ENCODE measurements around the gene CGNL1.

Gene CGNL1

DNA sequence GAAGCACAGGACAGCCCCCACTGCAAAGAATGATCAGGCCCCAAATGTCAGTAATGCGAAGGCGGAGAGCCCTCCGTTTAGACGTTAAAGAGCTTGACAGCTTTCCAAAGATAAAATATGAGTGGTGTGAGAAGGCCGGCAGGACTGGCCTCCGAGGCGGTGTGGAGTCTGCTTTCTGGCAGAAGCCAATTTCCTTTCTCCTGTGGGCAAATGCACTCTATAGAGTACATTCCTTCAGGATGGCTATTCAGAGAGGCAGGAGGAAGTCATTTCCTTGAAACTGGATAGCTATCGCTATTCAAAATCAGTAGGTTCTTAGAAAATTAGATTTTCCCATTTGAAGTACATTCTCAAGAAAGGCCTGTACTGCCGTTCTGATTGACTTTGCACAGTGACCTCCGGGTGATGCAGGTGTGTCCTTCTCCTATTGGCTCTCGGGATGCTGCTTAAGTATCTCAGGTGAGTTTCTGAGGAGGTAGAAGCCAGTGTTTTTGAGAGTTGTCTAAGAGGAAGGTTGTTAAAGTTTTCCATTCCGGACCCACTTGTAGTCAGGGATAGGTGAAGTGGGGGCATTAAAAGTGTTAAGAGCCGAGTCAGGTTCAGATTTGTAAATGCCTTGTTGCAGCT is 142.6 kb downstream of the CGNL1 start:
- DNase-seq = no peak
- no peaks in the 10 kb centered on the region for H3K36me3 Mint-ChIP-seq
- CTCF ChIA-PET = interaction anchor here (1.9 kb wide), 1 partner anchor 8 kb away, joined by 6 read pairs; no protein-coding TSS in a partner anchor
- no peaks in the 10 kb centered on the region for H3K9me3 Mint-ChIP-seq
- no peak overlapping the region for H3K4me3 Mint-ChIP-seq
- H3K4me1 Mint-ChIP-seq = no peaks in the 10 kb centered on the region
- peaks cover 15% of the 10 kb centered on the region for H3K27me3 Mint-ChIP-seq
- no peak overlapping the region for H3K27ac Mint-ChIP-seq

DNA sequence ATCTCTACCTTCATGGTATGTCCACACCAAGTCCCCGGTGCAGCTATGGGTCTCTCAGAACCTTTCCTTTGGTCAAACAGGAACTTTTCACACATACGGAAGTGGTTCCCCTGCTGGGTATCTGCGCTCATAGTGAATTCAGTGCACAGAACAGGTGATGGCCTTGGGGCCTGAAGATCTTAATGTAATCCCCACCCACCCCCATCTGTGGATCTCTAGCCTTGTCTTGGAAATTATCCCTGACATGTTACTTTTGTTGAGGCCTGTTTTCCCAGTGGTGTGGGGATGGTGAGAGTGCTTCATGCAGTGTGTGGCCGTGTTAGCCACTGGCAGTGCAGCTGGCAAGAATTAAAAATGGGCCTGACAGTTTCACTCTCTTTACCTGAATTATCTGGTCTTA is 143.5 kb downstream of the CGNL1 start:
- CTCF ChIA-PET = interaction anchor here (1.9 kb wide), 1 partner anchor 7 kb away, joined by 6 read pairs; no protein-coding TSS in a partner anchor
- Mint-ChIP-seq H3K4me3 (no peak overlapping the region), H3K27me3 (peaks cover 22% of the 10 kb centered on the region), H3K36me3 (no peaks in the 10 kb centered on the region), H3K4me1 (no peaks in the 10 kb centered on the region), H3K9me3 (no peaks in the 10 kb centered on the region), H3K27ac (no peak overlapping the region)
- DNase-seq = no peak

DNA sequence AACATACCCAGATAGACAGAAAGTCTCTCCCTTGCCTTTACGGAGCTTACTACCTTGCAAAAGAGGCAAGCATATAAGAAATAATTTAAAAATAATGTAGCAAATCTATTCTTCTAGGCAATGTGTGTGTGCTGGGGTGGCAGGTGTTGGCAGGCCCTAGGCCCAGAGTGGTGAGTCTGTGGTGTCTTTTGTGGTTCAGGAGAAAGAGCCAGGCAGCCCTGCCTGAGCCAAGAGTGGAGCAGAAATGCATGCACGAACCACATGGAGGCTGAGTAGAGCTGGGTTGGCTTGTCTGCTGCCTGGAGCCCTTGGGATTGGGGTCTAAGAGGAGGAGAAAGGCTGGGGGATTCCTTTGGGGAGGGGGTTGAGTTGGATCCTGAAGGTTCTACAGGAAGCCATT is 145.2 kb downstream of the CGNL1 start:
- DNase-seq = no peak
- Mint-ChIP-seq H3K4me1 (no peaks in the 10 kb centered on the region), H3K27me3 (peaks cover 23% of the 10 kb centered on the region), H3K36me3 (no peaks in the 10 kb centered on the region), H3K4me3 (no peak overlapping the region), H3K9me3 (no peaks in the 10 kb centered on the region), H3K27ac (no peak overlapping the region)
- CTCF ChIA-PET = interaction anchor here (1.1 to 1.6 kb wide), 2 partner anchors 21 to 181 kb away, joined by 3 to 5 read pairs; no protein-coding TSS in a partner anchor

DNA sequence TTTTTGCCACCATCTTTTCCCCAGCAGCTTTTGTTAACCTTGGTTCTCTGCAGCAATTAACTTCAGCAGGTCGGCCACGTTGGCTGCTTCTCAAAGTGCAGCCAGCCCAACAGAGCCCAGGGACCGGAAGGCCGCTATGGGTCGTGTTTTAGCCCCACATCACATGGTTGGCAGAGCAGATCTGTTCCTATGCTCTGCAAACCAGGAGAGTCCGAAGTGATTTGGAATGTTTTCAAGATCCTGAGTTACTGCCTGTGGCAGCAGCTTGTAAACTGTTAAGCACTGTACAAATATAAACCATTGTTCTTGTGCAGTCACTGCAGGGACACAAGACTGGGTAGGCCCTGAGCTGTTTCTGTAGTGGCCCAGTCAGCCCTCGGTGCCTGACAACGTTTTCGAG is 145.8 kb downstream of the CGNL1 start:
- H3K9me3 Mint-ChIP-seq = no peaks in the 10 kb centered on the region
- H3K27ac Mint-ChIP-seq = no peak overlapping the region
- H3K27me3 Mint-ChIP-seq = peaks cover 25% of the 10 kb centered on the region
- CTCF ChIA-PET = interaction anchor here (1.6 kb wide), 1 partner anchor 181 kb away, joined by 5 read pairs; no protein-coding TSS in a partner anchor
- H3K4me3 Mint-ChIP-seq = no peak overlapping the region
- H3K4me1 Mint-ChIP-seq = no peaks in the 10 kb centered on the region
- no peaks in the 10 kb centered on the region for H3K36me3 Mint-ChIP-seq
- DNase-seq = no peak

DNA sequence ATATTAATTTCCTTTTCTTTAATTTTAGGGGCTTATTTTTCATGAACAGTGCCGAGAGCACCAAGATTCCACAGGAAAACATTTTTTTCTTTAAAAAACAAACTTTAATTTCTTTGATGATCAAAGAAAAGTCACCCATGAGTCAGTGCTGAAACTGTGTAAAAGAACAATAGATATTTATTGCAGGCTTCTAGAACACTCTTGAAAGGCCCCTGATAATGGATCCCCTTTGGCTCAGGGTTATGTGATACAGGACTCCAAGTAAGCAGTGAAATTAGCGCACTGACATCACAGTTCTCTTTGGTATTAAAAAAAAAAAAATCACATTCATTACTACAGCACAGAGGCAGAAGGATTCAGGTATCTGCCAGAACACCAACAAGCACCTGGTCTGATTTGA is 149.3 kb downstream of the CGNL1 start:
- Mint-ChIP-seq H3K4me1 (no peaks in the 10 kb centered on the region), H3K36me3 (no peaks in the 10 kb centered on the region), H3K4me3 (no peak overlapping the region), H3K27ac (no peak overlapping the region), H3K9me3 (no peaks in the 10 kb centered on the region), H3K27me3 (peaks cover 36% of the 10 kb centered on the region)
- DNase-seq = no peak
- CTCF ChIA-PET = interaction anchor here (1.2 to 5.2 kb wide), 2 partner anchors 14 to 183 kb away, joined by 3 to 93 read pairs; no protein-coding TSS in a partner anchor

DNA sequence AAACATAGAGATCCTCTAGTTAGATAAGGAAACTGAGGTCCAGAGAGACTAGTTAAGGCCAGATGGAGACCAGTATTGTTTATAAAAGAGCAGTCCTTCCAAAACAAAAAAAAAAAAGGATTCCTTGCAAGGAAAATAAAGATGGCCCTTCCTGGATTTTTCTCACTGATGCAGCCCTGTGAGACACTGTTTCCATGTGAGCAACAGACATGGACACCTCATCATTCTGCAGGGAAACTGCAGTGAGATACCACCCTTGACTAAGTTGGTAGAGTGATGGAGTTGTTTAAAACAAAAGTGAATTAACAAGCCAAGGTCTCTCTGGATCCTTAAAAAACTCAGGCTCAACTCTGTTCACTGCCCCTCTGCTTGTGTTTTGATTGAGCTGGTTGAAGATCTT is 149.8 kb downstream of the CGNL1 start:
- H3K27ac Mint-ChIP-seq = no peak overlapping the region
- H3K9me3 Mint-ChIP-seq = no peaks in the 10 kb centered on the region

DNA sequence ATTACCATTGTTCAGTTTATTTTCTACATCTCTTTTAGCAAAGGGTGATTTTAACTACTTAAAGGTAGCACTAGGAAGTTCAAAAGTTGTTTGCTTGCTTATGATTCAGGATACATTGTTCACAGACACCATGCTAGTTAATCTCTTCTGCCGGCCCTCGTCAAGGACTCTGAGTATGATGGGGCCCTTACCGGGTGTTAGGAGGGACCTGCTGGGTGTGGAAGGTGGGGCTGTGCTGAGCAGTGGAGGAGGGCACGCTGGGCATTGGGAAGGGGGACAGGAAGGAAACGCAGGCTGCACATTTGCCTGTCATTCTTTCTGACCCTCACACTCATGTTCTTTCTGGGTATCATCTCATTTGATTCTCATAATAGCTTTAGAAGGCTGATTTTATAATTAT is 150.3 kb downstream of the CGNL1 start:
- CTCF ChIA-PET = interaction anchor here (0.8 to 5.2 kb wide), 8 partner anchors 8 to 1036 kb away, joined by 3 to 93 read pairs (median 6); no protein-coding TSS in a partner anchor
- Mint-ChIP-seq H3K27ac (no peak overlapping the region), H3K27me3 (peaks cover 38% of the 10 kb centered on the region), H3K4me3 (no peak overlapping the region), H3K9me3 (no peaks in the 10 kb centered on the region), H3K36me3 (no peaks in the 10 kb centered on the region), H3K4me1 (no peaks in the 10 kb centered on the region)
- no peak for DNase-seq

More for the DNA sequence above, 149.8 kb downstream of the CGNL1 start:
- Mint-ChIP-seq H3K36me3 (no peaks in the 10 kb centered on the region), H3K4me3 (no peak overlapping the region), H3K4me1 (no peaks in the 10 kb centered on the region), H3K27me3 (peaks cover 36% of the 10 kb centered on the region)
- CTCF ChIA-PET = interaction anchor here (1.3 to 5.2 kb wide), 2 partner anchors 17 to 184 kb away, joined by 3 to 93 read pairs; no protein-coding TSS in a partner anchor
- no peak for DNase-seq

DNA sequence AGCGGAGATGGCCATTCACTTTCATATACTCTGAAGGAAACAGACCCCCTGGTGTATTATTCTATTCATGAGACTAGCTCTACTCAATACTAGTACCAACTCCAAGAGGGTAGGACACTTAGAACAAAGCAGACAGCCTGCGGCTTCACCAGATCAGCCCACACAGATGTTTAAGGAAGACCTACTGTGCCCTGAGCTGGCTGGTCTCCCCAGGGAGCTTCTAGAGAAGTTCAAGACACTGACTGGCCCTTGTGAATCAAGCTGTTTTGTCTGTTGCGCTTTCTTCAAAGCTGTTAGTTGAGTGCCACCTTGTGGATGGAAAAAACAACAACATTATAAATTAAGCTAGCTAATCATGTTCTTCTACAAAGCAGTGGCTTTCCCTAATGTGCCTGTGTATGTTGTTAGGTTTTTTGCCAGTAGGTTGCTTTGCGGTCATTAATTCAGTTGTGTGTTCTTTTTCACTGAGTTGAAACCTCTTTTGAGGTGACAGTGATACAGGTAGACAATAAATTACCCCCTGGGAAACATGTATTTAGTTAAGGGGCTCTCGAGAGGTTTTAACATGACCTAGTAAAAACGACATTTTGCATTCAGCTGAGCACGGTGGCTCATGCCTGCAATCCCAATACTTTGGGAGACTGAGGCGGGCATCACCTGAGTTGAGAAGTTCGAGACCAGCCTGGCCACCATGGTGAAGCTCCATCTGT is 151.2 kb downstream of the CGNL1 start:
- Mint-ChIP-seq H3K27me3 (peaks cover 35% of the 10 kb centered on the region), H3K9me3 (no peaks in the 10 kb centered on the region), H3K27ac (no peak overlapping the region)

DNA sequence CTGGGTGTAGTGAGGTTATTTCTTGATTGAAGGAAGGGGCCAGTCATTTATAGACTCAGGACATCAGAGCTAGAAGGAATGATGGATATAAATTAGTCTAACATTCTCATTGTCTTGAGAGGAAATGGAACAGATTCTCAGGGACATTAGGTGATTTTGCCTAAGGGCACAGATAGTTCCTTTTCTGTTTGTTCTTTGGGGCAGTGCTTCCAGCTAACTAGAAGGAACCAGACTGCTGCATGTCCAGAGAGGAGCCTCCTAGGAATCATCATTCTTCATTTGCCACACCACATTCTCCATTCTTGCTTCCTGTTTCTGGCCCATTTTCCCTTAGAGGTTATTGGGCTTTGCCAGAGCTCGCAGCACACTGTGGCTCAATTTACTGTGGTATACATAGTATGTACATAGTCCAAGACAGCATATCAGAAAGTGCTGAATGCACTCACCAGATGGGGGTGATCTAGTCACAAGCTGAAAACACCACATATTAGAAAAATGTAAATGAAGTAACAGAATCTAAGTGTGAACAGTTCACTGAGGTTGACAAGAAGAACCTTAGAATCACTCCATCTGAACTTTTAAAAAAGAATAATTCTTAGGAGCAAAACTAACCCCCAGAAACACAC is 152.7 kb downstream of the CGNL1 start:
- DNase-seq = no peak
- no peaks in the 10 kb centered on the region for H3K36me3 Mint-ChIP-seq
- no peak overlapping the region for H3K4me3 Mint-ChIP-seq
- CTCF ChIA-PET = interaction anchor here (0.7 to 5.2 kb wide), 10 partner anchors 10 to 1038 kb away, joined by 3 to 93 read pairs (median 4); no protein-coding TSS in a partner anchor
- H3K27me3 Mint-ChIP-seq = peaks cover 36% of the 10 kb centered on the region
- no peak overlapping the region for H3K27ac Mint-ChIP-seq
- no peaks in the 10 kb centered on the region for H3K9me3 Mint-ChIP-seq
- H3K4me1 Mint-ChIP-seq = no peaks in the 10 kb centered on the region

More for the DNA sequence above, 151.2 kb downstream of the CGNL1 start:
- H3K4me1 Mint-ChIP-seq = no peaks in the 10 kb centered on the region
- peak; percentile 24 for DNase-seq
- CTCF ChIA-PET = interaction anchor here (0.6 to 5.2 kb wide), 22 partner anchors 9 to 1037 kb away, joined by 3 to 93 read pairs (median 4); no protein-coding TSS in a partner anchor
- H3K4me3 Mint-ChIP-seq = no peak overlapping the region
- no peaks in the 10 kb centered on the region for H3K36me3 Mint-ChIP-seq

DNA sequence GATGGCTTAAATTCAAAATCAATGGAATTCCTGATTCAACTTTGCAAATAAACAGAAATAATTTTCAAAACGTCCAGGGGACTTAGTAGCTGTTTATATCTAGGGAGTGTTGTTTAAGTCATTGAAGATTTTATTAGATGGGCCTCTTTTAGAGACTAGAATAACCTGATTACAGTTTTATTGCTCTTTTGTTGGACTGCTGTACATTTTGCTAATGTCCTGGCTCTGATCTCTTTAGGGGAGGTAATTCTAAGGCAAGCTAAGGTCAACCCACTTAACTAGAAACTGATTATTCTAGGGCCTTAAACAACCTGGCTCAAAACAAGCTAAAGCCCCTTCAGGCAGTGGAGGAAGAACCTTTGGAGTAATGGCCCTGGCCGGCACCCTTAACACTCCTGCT is 153.4 kb downstream of the CGNL1 start:
- Mint-ChIP-seq H3K27ac (no peak overlapping the region), H3K9me3 (no peaks in the 10 kb centered on the region), H3K36me3 (no peaks in the 10 kb centered on the region), H3K27me3 (peaks cover 29% of the 10 kb centered on the region), H3K4me3 (no peak overlapping the region), H3K4me1 (no peaks in the 10 kb centered on the region)
- DNase-seq = no peak
- CTCF ChIA-PET = interaction anchor here (1.5 to 5.2 kb wide), 4 partner anchors 12 to 192 kb away, joined by 3 to 93 read pairs (median 8); no protein-coding TSS in a partner anchor

DNA sequence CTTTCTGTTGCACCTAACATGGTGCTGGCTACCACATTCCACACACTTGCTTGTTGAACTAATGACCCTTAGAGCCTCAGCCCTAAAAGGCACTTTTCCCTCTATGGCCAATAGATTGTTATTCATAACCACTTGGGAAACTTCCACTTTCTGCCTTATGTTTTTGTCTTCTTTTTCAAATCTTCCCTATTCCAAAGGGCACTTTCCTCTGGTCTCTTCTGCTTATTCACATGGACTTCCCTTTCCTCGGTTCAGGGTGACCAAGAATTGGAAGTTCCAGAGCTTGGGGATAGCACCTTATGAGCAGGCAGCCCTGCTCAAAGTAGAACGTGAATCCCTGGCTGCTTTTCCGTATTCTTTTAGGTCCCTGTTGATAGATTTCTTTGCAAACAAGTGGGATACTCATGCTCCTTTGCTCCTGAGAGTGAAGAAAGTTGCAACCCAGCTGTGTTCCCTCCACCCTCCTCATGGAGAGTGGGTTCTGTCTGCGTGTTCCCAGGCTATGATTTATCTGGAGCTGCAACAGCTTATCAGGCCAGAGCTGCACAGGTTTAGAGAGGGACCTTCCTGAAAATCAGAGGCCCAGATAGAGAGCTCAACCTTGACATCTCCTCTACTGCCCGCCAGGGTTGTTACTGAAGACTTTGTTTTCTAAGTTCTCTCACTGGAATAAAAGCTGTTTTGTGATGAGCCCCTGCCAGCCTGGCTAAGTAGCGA is 156.6 kb downstream of the CGNL1 start:
- CTCF ChIA-PET = interaction anchor here (0.8 kb wide), 1 partner anchor 191 kb away, joined by 3 read pairs; no protein-coding TSS in a partner anchor
- DNase-seq = no peak
- Mint-ChIP-seq H3K27me3 (peaks cover 19% of the 10 kb centered on the region), H3K4me3 (no peak overlapping the region), H3K9me3 (no peaks in the 10 kb centered on the region), H3K36me3 (no peaks in the 10 kb centered on the region), H3K27ac (no peak overlapping the region), H3K4me1 (no peaks in the 10 kb centered on the region)

DNA sequence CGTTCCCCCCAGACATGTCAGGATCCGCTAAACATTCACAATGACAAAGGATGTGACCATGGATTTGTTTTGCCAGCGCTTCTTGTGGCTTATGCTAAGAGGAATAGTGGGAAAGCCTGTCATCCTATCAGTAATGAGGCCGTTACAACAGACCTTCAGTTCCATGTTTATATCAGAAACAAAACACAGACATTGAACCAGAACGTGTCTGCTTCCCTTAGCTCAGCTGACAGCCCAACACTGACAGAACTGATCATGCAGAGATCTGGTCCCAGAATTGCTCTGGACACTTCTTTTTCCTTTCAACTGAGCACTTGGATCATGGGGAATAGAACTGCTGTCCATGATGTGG is 157.1 kb downstream of the CGNL1 start:
- Mint-ChIP-seq H3K4me3 (no peak overlapping the region), H3K27me3 (peaks cover 18% of the 10 kb centered on the region), H3K4me1 (no peaks in the 10 kb centered on the region), H3K36me3 (no peaks in the 10 kb centered on the region), H3K27ac (no peak overlapping the region), H3K9me3 (no peaks in the 10 kb centered on the region)
- no peak for DNase-seq
- CTCF ChIA-PET = interaction anchor here (0.8 kb wide), 1 partner anchor 191 kb away, joined by 3 read pairs; no protein-coding TSS in a partner anchor

DNA sequence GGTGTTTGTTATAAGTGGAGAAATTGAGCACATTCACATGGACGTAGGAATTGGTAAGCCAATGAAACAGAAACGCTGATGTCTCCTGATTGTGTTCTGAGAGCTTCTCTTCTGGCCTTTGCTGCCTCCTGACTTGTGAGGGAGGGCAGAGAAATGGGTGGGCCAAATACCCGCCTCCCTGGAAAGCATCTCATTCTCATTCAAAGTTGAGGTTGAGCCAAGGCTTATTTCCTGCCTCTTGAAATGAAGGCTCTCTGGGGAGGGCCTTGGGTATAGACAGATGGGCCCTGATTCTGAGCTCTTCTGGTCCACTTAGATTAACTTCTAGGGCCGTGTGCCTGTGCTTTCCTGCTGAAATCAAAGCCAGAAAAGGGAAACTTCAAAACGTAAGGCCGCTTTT is 158.0 kb downstream of the CGNL1 start:
- no peak for DNase-seq
- H3K9me3 Mint-ChIP-seq = no peaks in the 10 kb centered on the region
- H3K27me3 Mint-ChIP-seq = peaks cover 17% of the 10 kb centered on the region

More for the DNA sequence above, 158.0 kb downstream of the CGNL1 start:
- H3K36me3 Mint-ChIP-seq = no peaks in the 10 kb centered on the region
- no peak overlapping the region for H3K4me3 Mint-ChIP-seq
- H3K27ac Mint-ChIP-seq = no peak overlapping the region
- CTCF ChIA-PET = interaction anchor here (0.9 kb wide), 1 partner anchor 193 kb away, joined by 5 read pairs; no protein-coding TSS in a partner anchor
- H3K4me1 Mint-ChIP-seq = no peaks in the 10 kb centered on the region

Data from activated naive CD4-positive, alpha-beta T cell treated with anti-CD3 and anti-CD28 coated beads, Interleukin-2, amount 10 ng/mL, durations not matched to agents 7 days and 5 days (primary cell).